Adrenal gland (tissue), 12 donors: ENCODE data around the gene TLN1. TPM values are rescaled to one million over a fixed set of nuclear protein-coding genes. Genes with fewer than 3 reads are reported as not detected.

ENCODE experiments used
- DNase-seq, 7 donors: peaks; one replicate each; pipeline ENCODE4 v3.0.0-alpha.2; 2019 to 2020
- H3K27ac ChIP-seq, 5 donors: fragments of 200-600 bp; sonication (generic) in 4 of 5; 1 replicate in 3 of 5; 2 replicates in 2 of 5; pipeline versions ENCODE4 v1.5.1 to v1.8.0; 2016 to 2020; ENCODE audit warnings: mild to moderate bottlenecking in 1 of 5
- H3K27me3 ChIP-seq: fragments of 200-600 bp; 2 replicates; pipeline ENCODE4 v1.8.0; 2021
- H3K36me3 ChIP-seq, 2 donors: fragments of 200-600 bp; replicated peaks in 1 of 2; 1 replicate in 1 of 2; 2 replicates in 1 of 2; pipeline versions ENCODE4 v1.5.1 to v1.8.0; 2018 to 2022
- H3K4me1 ChIP-seq, 2 donors: fragments of 200-600 bp; replicated peaks in 1 of 2; 1 replicate in 1 of 2; 2 replicates in 1 of 2; pipeline versions ENCODE4 v1.5.1 to v1.8.0; 2018 to 2021
- H3K4me3 ChIP-seq, 4 donors: fragments of 200-600 bp; sonication (generic) in 3 of 4; one replicate each; pipeline ENCODE4 v1.5.1; 2016 to 2018
- H3K9me3 ChIP-seq, 3 donors: fragments of 200-600 bp; sonication (generic) in 1 of 3; replicated peaks in 1 of 3; 1 replicate in 2 of 3; 2 replicates in 1 of 3; pipeline versions ENCODE4 v1.5.1 to v1.8.0; 2016 to 2021
- CTCF ChIP-seq, 6 experiments: fragments of 450-650 bp in 4 of 6; fragments of 200-600 bp in 2 of 6; sonication (generic) in 1 of 6; IDR thresholded peaks; 1 replicate in 5 of 6; 2 replicates in 1 of 6; pipeline versions ENCODE4 v1.5.1 to v1.8.0; 2016 to 2021; ENCODE audit warnings: antibody characterized with exemption in 6 of 6, mild to moderate bottlenecking in 2 of 6, moderate library complexity in 1 of 6
- POLR2A ChIP-seq, 2 donors: fragments of 450-650 bp; IDR thresholded peaks; one replicate each; pipeline ENCODE4 v1.6.1; 2017; ENCODE audit warnings: antibody characterized with exemption in 2 of 2, mild to moderate bottlenecking in 2 of 2, moderate library complexity in 1 of 2
- WGBS, 4 donors: extraction: QIAGEN DNeasy Blood & Tissue Kit in 2 of 4; methylation state at CpG; one replicate each; pipeline versions ENCODE4 v1.1.5 to v1.1.7; 2013 to 2017; 5-methylcytosine and 5-hydroxymethylcytosine counted together
- intact Hi-C, 2 donors: fragments of 100-400 bp; cut with DNase I; formaldehyde crosslinking; loops; one replicate each; pipeline versions ENCODE4 v1.14.1 to v1.15.0; 2022 to 2023
- polyA plus RNA-seq, 3 donors: library from polyadenylated mRNA; stranded (reverse); fragments of 200-250 nt in 2 of 3; fragments of 350-450 nt in 1 of 3; fragmentation: Illumina TruSeq in 1 of 3; extraction: RNeasy Lipid Tissue Mini Kit (QIAGEN cat#74804) in 1 of 3; gene quantifications; one replicate each; pipeline ENCODE4 v1.2.3, GENCODE V29; 2013 to 2014
- total RNA-seq, 9 donors: library from RNA; depleted of rRNA in 4 of 9; stranded (reverse); fragments of >200 nt in 4 of 9; fragments of 120-200 nt in 1 of 9; fragmentation: NEBNext Ultra II Directional in 1 of 9; extraction: Animal tissue kit (Norgen Biotek cat#: 25700) in 1 of 9; gene quantifications; one replicate each; pipeline versions ENCODE4 v1.1.0 to v1.2.4, GENCODE V29; 2013 to 2023
- donor health status: healthy with polysubstance abuse.
- donor health status: Bipolar disorder and iron deficiency.
- donor health status: DM: yes; HTN: yes; CAD: no.
- donor health status: DM: no; HTN: no; CAD: no.
- donor health status: DM: no; HTN: no; CAD: no.
- donor health status: DM: yes; HTN: yes; CAD: no.

TLN1 gene
- total and polyA plus RNA-seq, 12 donors, result 157 to 565 (median 296) TPM

DNA sequence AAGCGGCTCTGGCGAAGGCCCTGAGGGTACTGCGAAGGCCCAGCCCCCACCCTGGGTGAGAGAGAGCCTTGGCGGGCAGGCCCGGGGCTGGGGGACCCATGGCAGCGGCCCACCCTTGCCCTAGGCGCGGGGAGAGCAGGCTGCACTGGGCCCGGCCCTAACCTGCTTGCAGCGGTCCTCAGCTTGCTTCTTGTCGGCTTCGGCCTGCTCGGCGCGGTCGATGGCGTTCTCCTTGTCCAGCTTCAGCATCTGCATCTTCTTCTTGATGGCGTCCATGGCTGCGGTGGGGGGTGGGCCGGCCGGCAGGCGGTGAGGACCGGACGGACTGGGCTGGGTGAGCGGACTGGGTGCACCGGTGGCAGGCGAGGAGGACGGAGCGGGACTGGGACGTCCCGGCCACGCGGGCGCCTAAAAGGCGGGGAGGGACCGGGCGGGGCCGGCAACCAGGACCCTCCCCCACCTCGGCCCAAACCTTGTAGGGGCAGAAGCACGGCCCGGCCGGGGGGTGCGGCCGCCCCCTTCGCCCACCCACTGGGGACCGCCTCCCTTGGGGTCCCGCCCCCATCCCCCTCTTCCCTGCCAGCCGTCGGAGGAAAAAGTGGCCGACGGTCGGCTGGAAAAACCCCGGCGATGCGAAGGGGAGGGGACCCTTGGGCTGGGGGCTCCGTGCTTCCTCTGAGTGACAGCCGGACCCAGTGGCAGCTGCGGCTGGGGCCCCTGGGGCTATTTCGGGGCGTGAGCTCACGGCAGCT is 42.3 kb downstream of the TLN1 start, which contains the start of gene TPM2:
TPM2 (minus strand) TSS at position 384 of the 752 bp plus-strand sequence; CDS start at position 276, 108 bp downstream.
- DNase-seq, result peak; percentile 54 to 75 (median 66)
- TF ChIP-seq CTCF (IDR thresholded peaks at IDR 0.05) (no peak), POLR2A (IDR thresholded peaks at IDR 0.05) (peak in 1 of 2 donors; percentile 59)
- H3K4me3 ChIP-seq, result peak within 1 kb of the TSS; percentile 55 to 88 (median 66)
- no peaks in the 10 kb centered on the region for H3K27me3 ChIP-seq
- H3K4me1 ChIP-seq, result peaks cover 24 to 37% of the 10 kb centered on the region in 2 donors
- 13 to 61% (median 28%) methylated on average over 5 to 61 of the region's 61 CpGs for WGBS, 4 donors
- intact Hi-C loops, result loop anchor here in 1 of 2 donors (5.0 kb wide), 1 partner anchor 38 kb away; no protein-coding TSS in a partner anchor
- H3K36me3 ChIP-seq, result peaks cover 0 to 10% of the 10 kb centered on the region in 2 donors
- no peaks in the 10 kb centered on the region for H3K9me3 ChIP-seq
- peak within 1 kb of the TSS; percentile 79 to 93 (median 89) for H3K27ac ChIP-seq

DNA sequence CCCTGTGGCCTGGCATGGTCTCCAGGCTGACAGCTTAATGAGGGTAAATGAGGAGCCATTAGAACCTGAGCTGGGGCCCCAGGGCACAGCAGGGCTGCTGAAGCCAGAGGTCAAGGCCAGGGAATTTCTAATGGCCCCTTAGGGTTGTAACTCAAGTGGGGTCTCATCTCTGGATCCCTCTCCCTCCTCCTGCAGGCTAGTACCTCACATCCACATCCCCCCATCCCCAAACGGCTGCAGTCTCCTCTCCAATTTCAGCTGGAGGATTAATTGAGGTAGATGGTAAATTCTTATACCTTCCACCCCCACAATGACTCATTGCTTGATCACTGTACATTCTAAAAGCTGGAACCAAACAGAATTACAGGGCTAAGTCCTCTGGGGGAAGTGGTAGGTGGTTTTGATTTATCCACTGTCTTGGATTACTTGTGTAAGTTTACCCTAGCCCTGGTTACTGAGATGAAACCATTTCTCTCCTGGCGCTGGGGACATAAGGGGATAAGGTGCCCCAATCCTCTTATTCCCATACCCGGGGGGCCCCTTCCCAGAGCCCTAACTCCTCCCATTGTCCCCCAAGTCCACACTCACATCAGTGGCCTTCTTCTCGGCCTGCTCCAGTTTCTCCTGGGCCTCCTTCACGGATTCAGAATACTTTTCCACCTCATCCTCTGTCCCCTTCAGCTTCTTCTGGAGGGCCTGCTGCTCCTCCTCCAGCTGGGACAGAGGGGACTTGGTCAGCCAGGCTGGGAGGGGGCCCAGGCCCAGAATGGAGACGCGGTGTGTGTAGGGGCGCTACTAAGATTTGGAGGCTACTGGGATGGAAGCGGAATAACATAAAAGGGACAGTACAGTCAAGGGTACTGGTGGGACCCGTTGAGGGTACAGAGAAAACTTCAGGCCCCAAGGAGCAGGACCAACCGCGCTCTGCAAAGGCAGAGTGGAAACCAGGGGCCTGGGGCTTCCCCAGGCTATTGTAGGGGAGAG is 43.1 kb downstream of the TLN1 start:
- peak in 1 of 7 donors; percentile 8 for DNase-seq
- no peaks in the 10 kb centered on the region for H3K9me3 ChIP-seq
- intact Hi-C loops, result no loop called here
- H3K4me1 ChIP-seq, result peaks cover 24 to 35% of the 10 kb centered on the region in 2 donors
- H3K4me3 ChIP-seq, result peak overlapping the region in 2 of 4 donors; percentile 55 to 70
- H3K27me3 ChIP-seq, result no peaks in the 10 kb centered on the region
- peak overlapping the region; percentile 37 to 93 (median 89) for H3K27ac ChIP-seq
- no peak for TF ChIP-seq CTCF (IDR thresholded peaks at IDR 0.05)
- peak in 1 of 2 donors; percentile 56 for TF ChIP-seq POLR2A (IDR thresholded peaks at IDR 0.05)
- peaks cover 0 to 18% of the 10 kb centered on the region in 2 donors for H3K36me3 ChIP-seq
- WGBS, 4 donors, result 46 to 58% (median 48%) methylated on average over 12 of the region's 12 CpGs

DNA sequence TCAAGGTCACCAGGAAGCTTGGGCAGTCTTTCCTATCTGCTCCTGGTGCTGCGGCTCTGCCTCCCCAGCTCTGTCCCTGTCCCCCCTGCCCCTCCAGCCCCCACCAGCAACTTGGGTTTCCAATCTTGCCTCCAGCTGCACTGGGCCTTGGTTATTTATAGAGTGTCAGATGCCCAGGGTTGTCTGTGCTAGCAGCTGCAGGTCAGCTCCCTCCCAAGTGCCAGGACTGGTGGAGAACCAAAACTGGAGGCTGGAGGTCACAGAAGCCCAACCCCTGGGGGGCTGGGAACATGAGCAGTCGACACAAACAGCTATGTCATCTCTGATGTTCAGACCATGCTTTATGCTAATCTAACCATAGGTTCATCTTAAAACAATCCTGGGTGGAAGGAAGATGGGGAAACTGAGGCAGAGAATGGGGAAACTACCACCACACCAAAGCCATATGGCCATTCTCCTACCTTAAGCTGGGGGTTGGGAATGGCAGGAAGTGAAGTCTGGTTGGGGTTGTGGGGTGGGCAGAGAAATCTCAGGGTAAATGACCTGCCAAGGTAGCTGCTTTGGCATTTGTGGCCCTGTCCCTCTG is 43.9 kb downstream of the TLN1 start:
- DNase-seq, result peak in 1 of 7 donors; percentile 68
- Histone ChIP-seq H3K4me1 (peaks cover 24 to 38% of the 10 kb centered on the region in 2 donors), H3K27me3 (no peaks in the 10 kb centered on the region), H3K4me3 (peak overlapping the region in 1 of 4 donors; percentile 70), H3K9me3 (no peaks in the 10 kb centered on the region), H3K27ac (peak overlapping the region in 4 of 5 donors; percentile 79 to 93 (median 91)), H3K36me3 (peaks cover 0 to 26% of the 10 kb centered on the region in 2 donors)
- TF ChIP-seq CTCF (IDR thresholded peaks at IDR 0.05) (no peak), POLR2A (IDR thresholded peaks at IDR 0.05) (no peak)
- WGBS, 4 donors, result 53 to 69% (median 62%) methylated on average over 2 of the region's 2 CpGs
- intact Hi-C loops, result no loop called here
